GM12864 (cell line): ENCODE results near the gene RNF182.

Source experiments
- DNase-seq: peaks from one replicate; pipeline ENCODE4 v3.0.0-alpha.2; 2011; ENCODE audit warnings: low read depth
- H3K4me3 ChIP-seq: 2 replicates; pipeline ENCODE4 v1.5.1; 2011; ENCODE audit warnings: mild to moderate bottlenecking, low read depth, low read length, control low read depth
- TF ChIP-seq, protein P1 (sequence below): IDR thresholded peaks from 2 replicates; pipeline ENCODE4 v1.5.1; 2011; ENCODE audit warnings: low read depth, mild to moderate bottlenecking, moderate library complexity, low read length, control low read depth, inconsistent platforms; ENCODE audit errors: missing control alignments

The RNF182 gene

DNA sequence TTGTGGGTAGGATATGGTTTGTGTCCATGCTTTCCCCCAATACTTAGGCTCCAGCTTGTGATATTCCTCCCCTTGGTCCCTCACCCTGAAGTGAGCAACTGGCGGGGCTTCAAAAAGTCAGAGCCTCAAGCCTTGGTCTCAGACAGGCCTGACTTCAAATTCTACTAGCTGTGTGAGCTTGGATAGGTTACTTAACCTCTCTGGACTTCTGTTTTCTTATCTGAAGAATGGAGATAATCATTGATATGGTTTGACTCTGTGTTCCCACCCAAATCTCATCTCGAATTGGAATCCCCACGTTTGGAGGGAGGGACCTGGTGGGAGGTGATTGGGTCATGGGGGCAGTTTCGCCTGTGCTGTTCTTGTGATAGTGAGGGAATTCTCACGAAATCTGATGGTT is 97.9 kb downstream of the RNF182 start:
- no peak for DNase-seq
- no peak overlapping the region for H3K4me3 ChIP-seq
- TF ChIP-seq, protein P1, sequence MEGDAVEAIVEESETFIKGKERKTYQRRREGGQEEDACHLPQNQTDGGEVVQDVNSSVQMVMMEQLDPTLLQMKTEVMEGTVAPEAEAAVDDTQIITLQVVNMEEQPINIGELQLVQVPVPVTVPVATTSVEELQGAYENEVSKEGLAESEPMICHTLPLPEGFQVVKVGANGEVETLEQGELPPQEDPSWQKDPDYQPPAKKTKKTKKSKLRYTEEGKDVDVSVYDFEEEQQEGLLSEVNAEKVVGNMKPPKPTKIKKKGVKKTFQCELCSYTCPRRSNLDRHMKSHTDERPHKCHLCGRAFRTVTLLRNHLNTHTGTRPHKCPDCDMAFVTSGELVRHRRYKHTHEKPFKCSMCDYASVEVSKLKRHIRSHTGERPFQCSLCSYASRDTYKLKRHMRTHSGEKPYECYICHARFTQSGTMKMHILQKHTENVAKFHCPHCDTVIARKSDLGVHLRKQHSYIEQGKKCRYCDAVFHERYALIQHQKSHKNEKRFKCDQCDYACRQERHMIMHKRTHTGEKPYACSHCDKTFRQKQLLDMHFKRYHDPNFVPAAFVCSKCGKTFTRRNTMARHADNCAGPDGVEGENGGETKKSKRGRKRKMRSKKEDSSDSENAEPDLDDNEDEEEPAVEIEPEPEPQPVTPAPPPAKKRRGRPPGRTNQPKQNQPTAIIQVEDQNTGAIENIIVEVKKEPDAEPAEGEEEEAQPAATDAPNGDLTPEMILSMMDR: no peak

DNA sequence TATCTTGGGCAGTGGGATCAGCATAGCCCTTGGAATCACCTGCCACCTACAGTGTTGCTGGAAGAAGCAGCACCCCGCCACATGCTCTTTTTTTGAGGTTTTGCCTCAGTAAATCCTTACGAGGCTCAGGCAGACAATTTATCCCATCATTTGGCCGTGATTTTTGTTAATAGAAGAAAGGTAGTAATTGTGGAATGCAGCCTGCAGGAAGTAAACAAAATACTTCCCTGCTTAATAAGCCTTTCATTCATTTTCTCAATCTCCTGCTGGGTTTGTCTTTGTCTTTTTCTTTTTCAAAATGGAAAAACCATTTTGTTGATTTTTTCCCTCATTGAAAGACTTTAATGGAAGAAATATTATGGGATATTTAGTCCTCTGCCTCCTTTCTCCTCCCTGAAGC is 99.1 kb downstream of the RNF182 start:
- no peak overlapping the region for H3K4me3 ChIP-seq
- TF ChIP-seq, protein P1: no peak
- no peak for DNase-seq

DNA sequence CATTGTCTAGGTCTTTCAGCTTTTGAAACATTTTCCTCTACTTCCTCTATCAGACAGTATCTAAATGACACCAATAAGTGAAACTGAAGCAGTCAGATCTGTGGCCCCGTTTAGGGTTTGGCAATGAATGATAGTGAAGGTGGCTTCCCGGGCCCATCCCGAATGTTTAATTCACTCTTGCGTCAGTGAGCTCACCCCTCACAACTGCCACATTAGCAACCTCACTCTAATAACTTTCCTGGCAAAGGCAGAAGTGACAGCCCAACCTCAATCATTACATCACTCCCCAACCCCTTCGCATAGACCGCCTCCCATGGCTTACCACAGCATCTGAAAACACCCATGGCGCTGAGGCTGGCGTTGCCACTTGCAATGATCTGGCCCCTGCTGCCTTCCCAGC is 100.4 kb downstream of the RNF182 start:
- no peak for DNase-seq
- TF ChIP-seq, protein P1: no peak
- H3K4me3 ChIP-seq: no peak overlapping the region

DNA sequence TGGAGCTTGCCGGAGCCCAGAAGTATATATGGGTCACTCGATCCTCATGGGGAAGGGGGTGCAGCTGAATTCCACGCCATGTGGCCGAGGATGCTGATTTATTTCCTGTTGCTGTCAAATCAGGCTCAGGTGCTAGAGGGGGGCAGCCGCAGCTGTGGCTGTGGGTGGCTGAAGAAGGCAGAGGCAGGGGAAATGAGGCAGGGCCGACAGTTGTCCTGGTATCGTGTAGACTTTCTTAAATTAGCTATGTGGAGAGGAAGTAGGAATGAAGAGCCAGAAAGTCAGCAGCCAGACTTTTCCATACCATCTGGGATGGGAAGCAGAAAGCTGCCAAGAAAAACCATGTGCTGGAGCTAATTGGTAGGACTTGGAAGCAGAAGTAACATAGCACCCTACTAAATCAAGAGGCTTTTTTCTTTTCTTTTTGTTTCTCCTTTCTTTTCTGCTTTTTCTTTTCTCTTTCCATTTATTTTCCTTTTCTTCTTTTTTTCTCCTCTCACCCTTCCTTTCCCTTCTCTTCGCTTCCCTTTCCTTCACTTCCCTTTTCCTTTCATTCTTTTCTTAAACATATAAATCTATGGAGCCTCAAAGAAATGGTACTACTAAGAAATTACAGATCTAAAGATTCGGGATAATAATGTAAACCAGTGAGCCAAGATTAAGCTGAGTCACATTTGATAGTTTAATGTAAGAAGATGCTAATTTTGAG is 102.2 kb downstream of the RNF182 start:
- DNase-seq: no peak
- H3K4me3 ChIP-seq: no peak overlapping the region
- TF ChIP-seq, protein P1: no peak

DNA sequence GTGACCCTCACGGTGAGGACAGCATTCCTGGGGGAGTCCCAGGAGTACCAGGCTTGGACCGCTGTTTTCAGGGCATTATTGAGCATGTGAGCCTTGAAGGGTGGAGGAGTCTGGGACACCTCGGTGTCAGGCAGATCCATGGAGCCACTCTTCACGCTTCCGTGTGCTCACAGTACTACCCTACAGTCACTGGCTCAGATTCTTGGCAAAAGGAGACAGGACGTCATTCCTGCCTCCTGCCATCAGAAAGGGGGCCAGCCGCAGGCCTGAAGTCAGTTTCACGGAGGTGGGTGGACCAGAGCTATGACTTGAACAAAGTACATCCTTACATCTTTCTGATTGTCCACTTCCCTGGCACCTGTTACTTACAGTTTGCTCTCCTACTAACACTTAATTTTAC is 103.9 kb downstream of the RNF182 start:
- TF ChIP-seq, protein P1: no peak
- no peak overlapping the region for H3K4me3 ChIP-seq
- DNase-seq: no peak

DNA sequence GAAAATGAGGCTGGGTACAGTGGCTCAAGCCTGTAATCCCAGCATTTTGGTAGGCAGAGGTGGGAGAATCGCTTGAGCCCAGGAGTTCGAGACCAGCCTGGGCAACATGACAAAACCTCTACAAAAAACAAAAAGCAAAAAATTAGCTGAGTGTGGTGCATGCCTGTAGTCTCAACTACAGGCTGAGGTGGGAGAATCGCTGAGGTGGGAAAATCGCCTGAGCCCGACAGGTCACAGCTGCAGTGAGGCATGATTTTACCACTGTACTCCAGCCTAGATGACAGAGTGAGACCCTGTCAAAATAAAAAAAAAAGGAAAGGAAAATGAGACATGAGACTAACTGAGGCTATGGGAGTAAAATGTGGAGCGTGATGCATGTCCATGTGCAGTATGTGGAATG is 104.9 kb downstream of the RNF182 start:
- DNase-seq: no peak
- no peak overlapping the region for H3K4me3 ChIP-seq
- TF ChIP-seq, protein P1: no peak
